GM18861 (cell line): ENCODE results near the gene SLMAP.

ENCODE experiments used
- ATAC-seq: cut with Tn5 transposase; IDR thresholded peaks from one replicate; pipeline ENCODE4 v1.9.1; 2021; ENCODE audit not compliant: unreplicated experiment

SLMAP gene

GRCh38 chr3:57746156-57747010, 9.7 kb upstream of the SLMAP start:
- ATAC-seq = no peak

- no peak for ATAC-seq
These were observed 6.6 kb upstream of the SLMAP start for GRCh38 chr3:57749542-57749941.

DNA sequence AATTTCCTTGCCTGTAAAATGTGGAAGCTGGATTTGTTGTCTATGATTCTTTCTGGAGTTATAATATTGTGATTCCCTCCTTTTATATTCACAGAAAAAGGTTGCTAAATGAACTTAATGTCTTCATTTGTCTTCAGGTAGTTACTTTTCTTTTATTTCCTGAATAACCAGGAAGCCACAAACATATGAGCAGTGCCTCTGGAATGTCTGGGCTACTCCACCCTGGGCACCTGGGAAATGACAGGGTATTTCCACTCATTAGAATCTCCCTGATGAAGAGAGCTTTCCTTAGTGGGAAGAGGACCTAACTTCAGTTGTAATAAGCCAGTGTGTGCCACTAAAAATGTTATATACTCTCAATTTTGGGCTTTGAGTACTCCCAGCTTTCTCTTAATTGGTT, 3.8 kb upstream of the SLMAP start:
- no peak for ATAC-seq

GRCh38 chr3:57753016-57753415, 3.1 kb upstream of the SLMAP start:
- ATAC-seq = no peak

GRCh38 chr3:57755368-57755675, 787 bp upstream of the SLMAP start:
- no peak for ATAC-seq

DNA sequence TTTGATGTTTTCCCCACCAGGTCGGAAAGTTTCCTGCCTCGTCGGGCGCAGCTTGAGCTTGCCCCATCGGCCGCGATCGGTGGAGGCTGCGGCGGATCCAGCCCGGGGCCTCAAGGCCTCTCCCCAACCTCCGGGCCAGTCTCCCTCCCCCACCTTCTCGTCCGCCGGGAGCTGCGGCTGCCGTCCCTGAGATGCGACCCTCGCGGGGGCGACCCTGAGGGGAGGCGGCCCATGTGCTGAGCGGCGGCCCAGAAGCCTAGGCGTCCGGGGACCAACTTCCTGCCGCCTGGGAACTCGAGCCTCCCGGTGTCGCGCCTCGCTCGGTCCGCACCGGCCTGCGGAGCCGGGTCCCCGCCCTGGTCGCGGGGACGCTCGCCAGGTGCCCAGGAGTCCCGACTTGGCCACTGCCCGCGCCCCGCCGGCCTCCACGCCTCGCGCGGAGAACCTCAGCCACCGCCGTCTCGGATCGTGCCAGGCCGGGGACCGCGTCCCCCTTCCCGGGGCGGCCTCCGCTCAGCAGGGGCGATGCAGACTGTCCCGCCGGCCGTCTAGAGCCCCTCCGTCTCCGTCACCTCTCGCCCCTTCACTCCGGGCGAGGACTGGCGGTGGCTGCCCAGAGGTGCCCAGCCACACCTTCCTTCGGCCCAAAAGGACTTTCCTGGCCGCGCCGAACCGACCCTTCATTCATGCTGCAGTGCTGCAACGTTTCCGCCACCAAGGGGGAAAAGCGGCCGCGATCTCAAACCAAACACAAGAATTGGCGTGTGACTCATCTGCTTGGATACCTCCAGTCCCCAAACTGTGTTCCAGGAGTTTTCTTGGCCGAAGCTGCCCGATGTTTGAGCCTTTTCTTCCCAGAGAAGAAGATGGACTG, 656 bp downstream of the SLMAP start:
- ATAC-seq = peak; percentile 15

DNA sequence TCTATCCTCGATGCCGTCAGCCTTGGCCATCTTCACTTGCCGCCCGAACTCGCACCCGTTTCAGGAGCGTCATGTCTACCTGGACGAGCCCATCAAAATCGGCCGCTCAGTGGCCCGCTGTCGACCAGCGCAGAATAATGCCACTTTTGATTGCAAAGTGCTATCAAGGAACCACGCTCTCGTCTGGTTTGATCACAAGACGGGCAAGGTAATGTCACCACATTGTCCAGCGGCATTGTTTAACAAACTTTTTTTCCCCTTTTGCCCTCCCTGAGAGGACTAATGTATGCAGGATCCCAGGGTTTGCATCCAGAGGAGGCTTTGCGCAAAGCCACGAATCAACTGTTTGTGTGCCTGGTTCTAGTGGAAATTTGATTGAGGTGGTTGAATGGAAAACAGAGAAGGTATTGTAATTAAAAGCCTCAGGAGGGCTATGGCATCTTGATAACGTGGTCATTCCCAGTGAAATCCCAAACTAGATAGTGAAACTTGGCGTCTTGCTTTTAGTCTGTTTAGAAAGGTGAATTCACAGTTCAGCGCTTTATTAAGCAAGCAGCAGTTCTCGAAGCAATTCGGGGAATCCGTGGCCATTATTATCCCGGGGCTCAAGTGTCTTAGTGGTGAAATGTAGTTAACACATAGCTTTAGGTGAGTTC, 1.7 kb downstream of the SLMAP start:
- no peak for ATAC-seq

DNA sequence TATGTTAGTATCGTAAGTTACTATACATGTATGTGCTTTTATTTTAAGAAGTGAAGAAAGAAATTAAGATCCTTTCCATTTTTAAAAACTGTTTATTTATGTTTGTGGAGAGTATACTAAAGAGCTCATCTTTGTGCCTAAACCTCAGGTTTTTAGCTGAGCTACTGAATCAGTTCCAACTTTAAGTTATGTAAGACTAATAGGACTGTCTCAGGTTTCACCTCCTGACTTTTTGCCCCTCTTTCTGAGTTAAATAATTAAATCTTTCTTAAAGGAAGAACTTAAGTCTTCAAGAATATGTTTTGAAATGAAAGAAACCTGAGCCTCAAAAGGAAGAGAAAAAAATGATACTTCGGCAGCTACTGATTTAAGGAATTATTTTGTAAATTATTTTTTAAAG, 2.6 kb downstream of the SLMAP start:
- ATAC-seq = no peak

GRCh38 chr3:57764794-57765193, 8.7 kb downstream of the SLMAP start:
- no peak for ATAC-seq

DNA sequence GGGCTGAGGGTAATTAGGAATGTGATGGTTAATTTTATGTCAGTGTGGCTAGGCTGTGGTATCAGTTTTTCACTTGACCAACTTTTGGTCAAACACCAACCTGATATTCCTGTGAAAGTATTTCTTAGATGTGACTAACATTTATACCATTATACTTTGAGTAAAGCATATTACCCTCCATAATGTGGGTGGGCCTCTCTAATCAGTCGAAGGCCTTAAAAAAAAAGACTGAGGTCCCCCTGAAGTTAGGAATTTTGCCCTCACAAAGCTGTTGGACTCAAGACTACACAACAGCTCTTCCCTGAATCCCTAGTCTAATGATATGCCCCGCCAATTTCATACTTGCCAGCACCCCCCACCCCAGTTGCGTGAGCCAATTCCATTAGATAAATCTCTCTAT, 12.5 kb downstream of the SLMAP start:
- no peak for ATAC-seq

DNA sequence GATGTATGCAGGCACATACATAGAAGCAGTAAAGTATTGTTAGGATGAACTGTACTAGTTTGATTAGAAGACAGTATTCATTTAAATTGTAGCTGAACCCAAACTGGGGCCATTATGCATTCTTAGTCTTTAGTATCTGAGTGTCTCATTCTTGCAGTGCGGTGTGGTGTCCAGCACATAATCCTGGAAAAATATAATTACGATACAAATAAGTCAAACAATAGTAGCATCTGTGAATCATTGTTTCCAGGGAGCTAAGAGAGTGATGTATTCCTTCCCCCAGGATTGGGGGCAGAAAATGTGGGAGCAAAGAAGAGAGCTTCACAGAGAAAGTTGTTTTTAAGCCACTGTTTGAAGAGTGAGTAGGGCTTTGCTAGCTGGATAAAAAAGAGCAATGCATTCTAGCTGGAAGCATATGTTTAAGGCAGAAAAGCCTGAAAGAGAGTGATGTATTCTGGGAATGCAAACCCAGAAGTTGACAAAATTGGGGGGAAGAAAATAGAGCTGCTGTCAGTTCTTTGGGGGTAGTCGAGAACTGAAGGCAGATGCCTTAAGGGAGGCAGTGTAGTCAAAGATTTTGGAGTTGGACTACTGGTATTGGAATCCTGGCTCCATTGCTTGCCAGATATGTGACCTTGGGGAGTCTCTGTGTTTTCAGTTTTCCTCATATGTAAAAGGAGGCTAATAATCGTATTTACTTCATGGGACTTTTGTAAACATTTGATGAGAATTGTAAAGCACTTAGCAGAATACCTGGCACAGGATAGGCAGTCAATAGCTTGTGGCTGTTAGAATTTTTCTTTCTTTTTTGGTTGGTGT, 14.1 kb downstream of the SLMAP start:
- no peak for ATAC-seq

DNA sequence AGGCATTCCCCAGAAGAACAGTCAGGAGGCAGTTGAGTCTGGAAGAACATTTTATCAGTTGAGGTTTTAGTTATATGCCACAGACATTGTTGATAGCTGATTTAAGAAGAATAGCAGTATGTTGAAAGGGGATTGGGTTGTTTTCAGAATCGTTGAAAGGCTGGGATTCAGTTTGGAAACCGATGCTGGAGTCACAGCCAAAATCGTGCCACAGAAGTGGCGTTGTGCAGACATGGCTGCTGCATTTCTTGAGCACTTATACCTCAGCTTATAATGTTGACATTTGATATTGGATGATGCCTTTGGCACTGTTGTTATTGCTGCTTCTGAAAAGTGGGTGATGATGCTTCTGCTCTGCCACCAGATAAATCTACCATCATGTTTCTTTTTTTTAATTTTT, 16.1 kb downstream of the SLMAP start:
- ATAC-seq = no peak

DNA sequence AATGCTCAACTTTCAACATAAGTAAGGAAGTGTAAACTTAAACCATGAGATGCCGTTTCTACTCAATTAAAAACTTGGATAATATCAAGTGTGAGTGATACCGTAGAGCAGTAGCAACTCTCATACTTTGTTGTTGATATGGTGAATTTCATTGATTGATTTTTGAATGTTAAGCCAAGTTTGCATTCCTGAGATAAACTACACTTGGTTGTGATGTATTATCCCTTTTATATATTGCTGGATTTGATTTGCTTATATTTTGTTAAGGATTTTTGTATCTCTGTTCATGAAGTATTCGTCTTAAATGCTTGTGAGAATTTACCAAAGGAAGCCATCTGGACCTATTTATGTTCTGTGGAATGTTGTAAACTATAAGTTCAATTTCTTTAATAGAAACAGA, 21.7 kb downstream of the SLMAP start:
- ATAC-seq = no peak

- no peak for ATAC-seq
These were observed 22.4 kb downstream of the SLMAP start for GRCh38 chr3:57778494-57778893.

DNA sequence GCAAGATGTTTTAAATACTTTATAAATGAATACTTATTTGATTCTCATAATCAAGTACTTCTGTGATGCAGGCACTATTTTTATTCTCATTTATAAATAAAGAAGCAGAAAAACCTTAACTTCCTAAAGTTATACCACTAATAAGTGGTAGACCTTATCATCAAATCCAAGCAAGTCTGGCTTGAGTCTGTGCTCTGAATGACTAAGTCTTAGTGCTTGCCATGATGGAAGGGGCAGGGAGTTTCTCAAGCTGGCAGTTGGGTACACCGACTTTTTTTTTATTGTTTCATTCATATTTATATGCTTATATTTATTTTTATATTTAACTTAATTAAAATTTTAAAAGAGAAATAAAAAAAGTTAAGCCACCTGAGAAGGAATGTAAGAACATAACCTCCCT, 23.6 kb downstream of the SLMAP start:
- no peak for ATAC-seq

- no peak for ATAC-seq
These were observed 27.3 kb downstream of the SLMAP start for GRCh38 chr3:57783186-57784088.

GRCh38 chr3:57784089-57784735, 28.1 kb downstream of the SLMAP start:
- ATAC-seq = no peak

DNA sequence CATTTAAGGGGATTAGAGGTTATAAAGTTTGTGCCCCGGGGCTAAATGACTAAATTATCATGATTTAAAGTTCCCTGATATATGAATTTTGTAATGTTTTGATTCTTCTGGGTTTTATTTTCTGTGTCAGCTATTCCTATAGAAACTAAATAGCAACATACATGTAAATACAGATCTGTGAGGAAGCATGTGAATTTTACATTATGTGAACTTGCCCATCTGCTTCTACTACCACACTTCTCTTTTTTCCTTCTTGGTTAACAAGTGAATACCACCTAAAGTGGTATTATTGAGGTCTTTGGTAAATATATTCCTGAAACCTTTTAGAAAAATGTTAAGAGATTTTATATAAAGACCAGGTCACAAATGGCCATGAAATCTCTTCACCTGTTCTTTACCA, 29.3 kb downstream of the SLMAP start:
- ATAC-seq = no peak

GRCh38 chr3:57787867-57788623, 31.9 kb downstream of the SLMAP start:
- ATAC-seq = peak; percentile 94
